A549 (cell line): Measurements from ENCODE around the gene PLXDC1. TPM values are rescaled to one million over a fixed set of nuclear protein-coding genes. Genes with fewer than 3 reads are reported as not detected.

Experiments used
- ATAC-seq, 2 experiments: fragments of 200-7000 bp in 1 of 2; fragments of >200 bp in 1 of 2; cut with Nextera tagmentation in 1 of 2; cut with Tn5 transposase in 1 of 2; 3 replicates each; pipeline versions ENCODE4 v1.8.0 to v1.9.1; 2018 to 2020; ENCODE audit warnings: mild to moderate bottlenecking in 1 of 2, moderate library complexity in 1 of 2
- CTCF ChIA-PET: fragments of 300-600 bp; sonication (Branson Sonifier 250); formaldehyde crosslinking; extraction: SDS; loops from one replicate; lab custom pipeline; 2021; ENCODE audit warnings: antibody characterized with exemption, inconsistent platforms; lab: Yijun Ruan, JAX
- POLR2A ChIA-PET: fragments of 350-600 bp; formaldehyde crosslinking; extraction: SDS; loops from one replicate; lab custom pipeline; 2021; ENCODE audit warnings: antibody characterized with exemption, inconsistent platforms; lab: Yijun Ruan, JAX
- DNase-seq, 2 experiments: peaks; one replicate each; pipeline versions ENCODE4 v3.0.0 to v3.0.0-alpha.2; 2011 to 2016; ENCODE audit warnings: low read depth in 1 of 2, low spot score in 1 of 2
- FAIRE-seq: peaks from 2 replicates; lab custom pipeline; 2011; peaks lifted over from hg19 to GRCh38; lab: Jason Lieb, UNC
- H3K27ac ChIP-seq, 2 experiments: fragments of >200 bp; sonication (Bioruptor Twin); formaldehyde crosslinking; 3 replicates each; pipeline ENCODE4 v1.5.1; 2016 to 2017
- H3K4me1 ChIP-seq: fragments of >200 bp; sonication (Bioruptor Twin); formaldehyde crosslinking; 3 replicates; pipeline ENCODE4 v1.6.1; 2016
- H3K4me2 ChIP-seq: fragments of >200 bp; sonication (Bioruptor Twin); formaldehyde crosslinking; 3 replicates; pipeline ENCODE4 v1.6.1; 2016
- H3K4me3 ChIP-seq: fragments of >200 bp; sonication (Bioruptor Twin); formaldehyde crosslinking; 3 replicates; pipeline ENCODE4 v1.5.1; 2016
- H3K9me3 ChIP-seq: fragments of >200 bp; sonication (Bioruptor Twin); formaldehyde crosslinking; 3 replicates; pipeline ENCODE4 v1.6.1; 2016
- BCL3 ChIP-seq: fragments of >200 bp; sonication (Bioruptor Twin); formaldehyde crosslinking; IDR thresholded peaks from 3 replicates; pipeline ENCODE4 v1.6.1; 2016
- BHLHE40 ChIP-seq: IDR thresholded peaks from 2 replicates; pipeline ENCODE4 v1.6.1; 2012; ENCODE audit warnings: low read depth, low read length, inconsistent platforms
- CBX2 ChIP-seq: fragments of 200-600 bp; sonication (generic); IDR thresholded peaks from 2 replicates; pipeline ENCODE4 v1.6.1; 2016; ENCODE audit warnings: low read depth, mild to moderate bottlenecking, borderline replicate concordance
- CHD4 ChIP-seq: fragments of 200-600 bp; sonication (generic); IDR thresholded peaks from 2 replicates; pipeline ENCODE4 v1.6.1; 2016; ENCODE audit warnings: antibody characterized with exemption, mild to moderate bottlenecking, borderline replicate concordance
- EP300 ChIP-seq, 2 experiments: fragments of >200 bp; sonication (Bioruptor Twin); formaldehyde crosslinking; IDR thresholded peaks; 2 replicates in 1 of 2; 3 replicates in 1 of 2; pipeline ENCODE4 v1.6.1; 2016 to 2017
- FOSB ChIP-seq: fragments of 250-450 bp; sonication (Bioruptor Pico); IDR thresholded peaks from 2 replicates; pipeline ENCODE4 v1.5.0; 2020; ENCODE audit warnings: mild to moderate bottlenecking, moderate library complexity
- FOSL2 ChIP-seq, 2 experiments: fragments of 450-650 bp in 1 of 2; fragments of >200 bp in 1 of 2; sonication (Bioruptor Twin) in 1 of 2; formaldehyde crosslinking; IDR thresholded peaks; 2 replicates each; pipeline versions ENCODE4 v1.5.0 to v1.6.1; 2016 to 2020; ENCODE audit warnings: mild to moderate bottlenecking in 1 of 2, moderate library complexity in 1 of 2
- FOXS1 ChIP-seq: fragments of 250-450 bp; sonication (Bioruptor Pico); IDR thresholded peaks from 2 replicates; pipeline ENCODE4 v1.5.0; 2020; ENCODE audit warnings: mild to moderate bottlenecking, moderate library complexity
- GATA3 ChIP-seq: IDR thresholded peaks from 2 replicates; pipeline ENCODE4 v1.6.1; 2012; ENCODE audit warnings: borderline replicate concordance
- HES2 ChIP-seq: fragments of >200 bp; sonication (Bioruptor Twin); formaldehyde crosslinking; IDR thresholded peaks from 2 replicates; pipeline ENCODE4 v1.6.1; 2016
- HEYL ChIP-seq: fragments of 250-450 bp; sonication (Bioruptor Pico); IDR thresholded peaks from 2 replicates; pipeline ENCODE4 v1.8.0; 2021; ENCODE audit warnings: mild to moderate bottlenecking, moderate library complexity
- HOXA7 ChIP-seq: fragments of 250-450 bp; sonication (Bioruptor Pico); IDR thresholded peaks from 2 replicates; pipeline ENCODE4 v1.5.0; 2020; ENCODE audit warnings: mild to moderate bottlenecking, moderate library complexity
- HOXB13 ChIP-seq: fragments of 250-450 bp; sonication (Bioruptor Pico); IDR thresholded peaks from 2 replicates; pipeline ENCODE4 v1.5.0; 2020; ENCODE audit warnings: low read depth, mild to moderate bottlenecking, moderate library complexity
- JUN ChIP-seq, 2 experiments: fragments of >200 bp; sonication (Bioruptor Twin); formaldehyde crosslinking; IDR thresholded peaks; 2 replicates in 1 of 2; 3 replicates in 1 of 2; pipeline ENCODE4 v1.6.1; 2016 to 2017
- JUNB ChIP-seq: fragments of >200 bp; sonication (Bioruptor Twin); formaldehyde crosslinking; IDR thresholded peaks from 2 replicates; pipeline ENCODE4 v1.6.1; 2016
- KDM1A ChIP-seq: fragments of 200-600 bp; sonication (generic); IDR thresholded peaks from 2 replicates; pipeline ENCODE4 v1.6.1; 2016; ENCODE audit warnings: low read depth, mild to moderate bottlenecking
- KDM5A ChIP-seq: fragments of 200-600 bp; sonication (generic); IDR thresholded peaks from 2 replicates; pipeline ENCODE4 v1.6.1; 2016; ENCODE audit warnings: antibody characterized with exemption, mild to moderate bottlenecking
- MAFK ChIP-seq: fragments of 450-650 bp; IDR thresholded peaks from 2 replicates; pipeline ENCODE4 v1.6.1; 2014; ENCODE audit not compliant: partially characterized antibody
- MAX ChIP-seq: IDR thresholded peaks from 2 replicates; pipeline ENCODE4 v1.6.1; 2012
- MYC ChIP-seq: IDR thresholded peaks from 2 replicates; pipeline ENCODE4 v1.6.1; 2012; ENCODE audit warnings: mild to moderate bottlenecking, inconsistent platforms, low read length, improper control_type of control experiment, borderline replicate concordance
- PBX3 ChIP-seq: IDR thresholded peaks from 2 replicates; pipeline ENCODE4 v1.6.1; 2012
- POLR2A ChIP-seq: IDR thresholded peaks from 2 replicates; pipeline ENCODE4 v1.6.1; 2012; ENCODE audit warnings: mild to moderate bottlenecking, low read length
- POLR2AphosphoS2 ChIP-seq: conservative IDR thresholded peaks from 2 replicates; pipeline ENCODE4 v1.6.1; 2012; ENCODE audit warnings: low read length, improper control_type of control experiment, inconsistent platforms
- RAD21 ChIP-seq, 2 experiments: fragments of >200 bp in 1 of 2; sonication (Bioruptor Twin) in 1 of 2; formaldehyde crosslinking in 1 of 2; IDR thresholded peaks in 1 of 2; conservative IDR thresholded peaks in 1 of 2; 2 replicates in 1 of 2; 3 replicates in 1 of 2; pipeline ENCODE4 v1.6.1; 2012 to 2018; ENCODE audit warnings: inconsistent platforms in 1 of 2
- RCOR1 ChIP-seq: fragments of 150-350 bp; IDR thresholded peaks from 2 replicates; pipeline ENCODE4 v1.6.1; 2014; ENCODE audit warnings: antibody characterized with exemption, low read length, low read depth
- RFX5 ChIP-seq: fragments of 450-650 bp; IDR thresholded peaks from 2 replicates; pipeline ENCODE4 v1.7.1; 2014; ENCODE audit warnings: antibody characterized with exemption, mild to moderate bottlenecking, moderate library complexity
- RNF2 ChIP-seq: fragments of 200-600 bp; sonication (generic); IDR thresholded peaks from 2 replicates; pipeline ENCODE4 v1.6.1; 2016; ENCODE audit warnings: low read depth, mild to moderate bottlenecking, antibody characterized with exemption, moderate library complexity, borderline replicate concordance
- SREBF2 ChIP-seq: fragments of 450-650 bp; IDR thresholded peaks from 2 replicates; pipeline ENCODE4 v1.6.1; 2014; ENCODE audit warnings: mild to moderate bottlenecking, moderate library complexity
- TP53 ChIP-seq: fragments of 250-450 bp; sonication (Bioruptor Pico); IDR thresholded peaks from 2 replicates; pipeline ENCODE4 v1.5.0; 2021; ENCODE audit warnings: mild to moderate bottlenecking, moderate library complexity
- USF2 ChIP-seq: fragments of 450-650 bp; IDR thresholded peaks from 2 replicates; pipeline ENCODE4 v1.6.1; 2014; ENCODE audit warnings: antibody characterized with exemption
- ZFP36 ChIP-seq: fragments of 450-650 bp; IDR thresholded peaks from 2 replicates; pipeline ENCODE4 v1.6.1; 2014; ENCODE audit warnings: borderline replicate concordance; ENCODE audit not compliant: partially characterized antibody
- ZNF302 ChIP-seq: fragments of 250-450 bp; sonication (Bioruptor Pico); IDR thresholded peaks from 2 replicates; pipeline ENCODE4 v1.9.0; 2021; ENCODE audit warnings: inconsistent platforms, mild to moderate bottlenecking, moderate library complexity
- WGBS: methylation state at CpG from one replicate; pipeline ENCODE4 v1.1.6; 2017; ENCODE audit errors: missing lambda C conversion rate; 5-methylcytosine and 5-hydroxymethylcytosine counted together
- polyA plus RNA-seq, 4 experiments: library from polyadenylated mRNA; depleted of rRNA in 3 of 4; stranded (reverse); fragments of >200 nt; fragmentation: RNase III in 1 of 4; extraction: RNeasy Plus Mini Kit Qiagen cat#74134 plus additional on column Dnase treatment in 1 of 4; gene quantifications; 2 replicates in 3 of 4; 3 replicates in 1 of 4; pipeline ENCODE4 v1.2.3, GENCODE V29; 2011 to 2017

Gene PLXDC1
- polyA plus RNA-seq, 2 of the 4 experiments (the other 2 are of a cell fraction), result 0.31 to 0.36 TPM

GRCh38 chr17:39105705-39106104 is 45.7 kb downstream of the PLXDC1 start:
- FAIRE-seq (no peak), ATAC-seq (no peak), DNase-seq (no peak)
- POLR2A ChIA-PET, result no interaction called here
- no peak overlapping the region for H3K4me3 ChIP-seq
- CTCF ChIA-PET, result interaction anchor here (0.7 to 3.3 kb wide), 7 partner anchors 8 to 154 kb away, joined by 3 to 11 read pairs (median 4); no protein-coding TSS in a partner anchor
- no peak overlapping the region for H3K27ac ChIP-seq
- H3K4me1 ChIP-seq, result no peaks in the 10 kb centered on the region
- 72% methylated on average over 9 of the region's 9 CpGs for WGBS
- no peaks in the 10 kb centered on the region for H3K9me3 ChIP-seq
- H3K4me2 ChIP-seq, result no peak overlapping the region
- TF ChIP-seq JUNB (no peak), RNF2 (no peak), JUN (IDR thresholded peaks at IDR 0.05) (no peak), CHD4 (no peak), BCL3 (no peak), ZNF302 (CRISPR knock-in tag) (no peak), RAD21 (conservative IDR thresholded peaks at IDR 0.05 in 1 of 2, IDR thresholded peaks at IDR 0.05 in 1 of 2) (no peak), POLR2AphosphoS2 (no peak)

- POLR2A ChIA-PET, result no interaction called here
- no peak for FAIRE-seq
- 76% methylated on average over 8 of the region's 8 CpGs for WGBS
Measured at GRCh38 chr17:39104657-39105056, 46.8 kb downstream of the PLXDC1 start.

GRCh38 chr17:39104046-39104445 is 47.4 kb downstream of the PLXDC1 start:
- DNase-seq (no peak), ATAC-seq (no peak), FAIRE-seq (no peak)
- Histone ChIP-seq H3K27ac (no peak overlapping the region), H3K4me2 (no peak overlapping the region), H3K9me3 (no peaks in the 10 kb centered on the region), H3K4me1 (no peaks in the 10 kb centered on the region), H3K4me3 (no peak overlapping the region)
- 76% methylated on average over 5 of the region's 5 CpGs for WGBS
- POLR2A ChIA-PET, result no interaction called here
- TF ChIP-seq ZNF302 (CRISPR knock-in tag), result no peak
- TF ChIP-seq RAD21 (conservative IDR thresholded peaks at IDR 0.05 in 1 of 2, IDR thresholded peaks at IDR 0.05 in 1 of 2), result no peak
- no peak for TF ChIP-seq CBX2
- no peak for TF ChIP-seq HOXA7
- TF ChIP-seq USF2, result no peak
- TF ChIP-seq EP300 (IDR thresholded peaks at IDR 0.05), result no peak
- TF ChIP-seq HEYL (CRISPR knock-in tag), result no peak
- TF ChIP-seq CHD4, result no peak
- TF ChIP-seq PBX3, result no peak
- TF ChIP-seq BHLHE40, result no peak
- TF ChIP-seq JUNB, result no peak
- TF ChIP-seq HES2, result no peak
- TF ChIP-seq KDM1A, result no peak
- TF ChIP-seq ZFP36, result no peak
- TF ChIP-seq BCL3, result no peak
- TF ChIP-seq SREBF2, result no peak
- no peak for TF ChIP-seq RCOR1
- no peak for TF ChIP-seq FOXS1 (CRISPR knock-in tag)
- CTCF ChIA-PET, result interaction anchor here (0.6 to 1.7 kb wide), 5 partner anchors 11 to 688 kb away, joined by 3 to 5 read pairs (median 4); no protein-coding TSS in a partner anchor

More at GRCh38 chr17:39104657-39105056, 46.8 kb downstream of the PLXDC1 start:
- H3K9me3 ChIP-seq, result no peaks in the 10 kb centered on the region
- no peak overlapping the region for H3K27ac ChIP-seq
- TF ChIP-seq RFX5, result no peak
- no peak for TF ChIP-seq USF2
- TF ChIP-seq GATA3, result no peak
- TF ChIP-seq MYC, result no peak
- TF ChIP-seq FOSL2 (IDR thresholded peaks at IDR 0.05), result no peak
- TF ChIP-seq FOSL2 (CRISPR knock-in tag; IDR thresholded peaks at IDR 0.05), result no peak
- no peak for TF ChIP-seq CHD4
- TF ChIP-seq MAFK, result no peak
- TF ChIP-seq FOXS1 (CRISPR knock-in tag), result no peak
- no peak for TF ChIP-seq FOSB
- no peak for TF ChIP-seq HOXB13
- TF ChIP-seq MAX, result no peak
- no peak for TF ChIP-seq POLR2A
- no peak for TF ChIP-seq KDM5A
- no peak for TF ChIP-seq TP53 (CRISPR knock-in tag)
- TF ChIP-seq, all 56 proteins: peak for 0
- Histone ChIP-seq H3K4me1 (no peaks in the 10 kb centered on the region), H3K4me2 (no peak overlapping the region), H3K4me3 (no peak overlapping the region)
- no peak for DNase-seq
- ATAC-seq, result no peak
- CTCF ChIA-PET, result interaction anchor here (0.9 to 1.7 kb wide), 7 partner anchors 9 to 48 kb away, joined by 3 to 5 read pairs (median 4); no protein-coding TSS in a partner anchor
